Tibial nerve (tissue), 3 donors: ENCODE measurements around the gene KCNJ15.

ENCODE experiments used
- POLR2A ChIP-seq, 2 donors: fragments of 450-650 bp; IDR thresholded peaks; one replicate each; pipeline ENCODE4 v1.6.1; 2017; ENCODE audit warnings: antibody characterized with exemption in 2 of 2, mild to moderate bottlenecking in 2 of 2, moderate library complexity in 2 of 2
- TF ChIP-seq, protein P1 (sequence below), 5 experiments: fragments of 200-600 bp in 3 of 5; fragments of 450-650 bp in 2 of 5; sonication (generic) in 3 of 5; IDR thresholded peaks; one replicate each; pipeline ENCODE4 v1.5.1; 2016 to 2019; ENCODE audit warnings: antibody characterized with exemption in 5 of 5, mild to moderate bottlenecking in 3 of 5, moderate library complexity in 2 of 5

DNA sequence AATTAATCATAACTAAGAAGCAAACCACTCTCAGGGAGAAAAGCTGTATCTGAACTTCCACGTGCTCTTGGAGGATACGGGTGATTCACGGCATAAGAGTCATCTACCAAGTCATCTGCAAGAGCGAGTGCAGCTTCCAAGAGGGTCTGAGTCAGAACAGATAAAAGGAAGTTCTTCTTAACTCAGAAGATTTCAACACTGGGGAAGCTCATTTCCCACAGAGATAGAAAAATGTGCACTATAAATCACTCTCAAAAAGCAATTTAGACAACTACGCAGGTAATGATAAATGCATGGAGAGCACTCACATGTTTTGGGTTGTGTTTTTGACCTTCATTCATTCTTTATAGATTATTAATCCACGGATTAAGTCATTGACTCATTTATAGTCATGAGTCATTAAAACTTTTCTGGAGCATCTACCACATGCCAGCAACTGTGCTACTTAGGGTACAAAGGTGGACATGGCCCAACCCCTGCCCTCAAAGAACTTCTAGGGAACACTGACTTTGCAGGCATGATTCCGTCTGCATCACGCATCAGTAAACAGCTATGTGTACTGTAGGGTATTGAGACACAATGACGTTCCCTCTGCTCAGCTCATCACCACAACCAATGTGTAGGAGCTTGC, 20.8 kb downstream of the KCNJ15 start:
- TF ChIP-seq, protein P1, sequence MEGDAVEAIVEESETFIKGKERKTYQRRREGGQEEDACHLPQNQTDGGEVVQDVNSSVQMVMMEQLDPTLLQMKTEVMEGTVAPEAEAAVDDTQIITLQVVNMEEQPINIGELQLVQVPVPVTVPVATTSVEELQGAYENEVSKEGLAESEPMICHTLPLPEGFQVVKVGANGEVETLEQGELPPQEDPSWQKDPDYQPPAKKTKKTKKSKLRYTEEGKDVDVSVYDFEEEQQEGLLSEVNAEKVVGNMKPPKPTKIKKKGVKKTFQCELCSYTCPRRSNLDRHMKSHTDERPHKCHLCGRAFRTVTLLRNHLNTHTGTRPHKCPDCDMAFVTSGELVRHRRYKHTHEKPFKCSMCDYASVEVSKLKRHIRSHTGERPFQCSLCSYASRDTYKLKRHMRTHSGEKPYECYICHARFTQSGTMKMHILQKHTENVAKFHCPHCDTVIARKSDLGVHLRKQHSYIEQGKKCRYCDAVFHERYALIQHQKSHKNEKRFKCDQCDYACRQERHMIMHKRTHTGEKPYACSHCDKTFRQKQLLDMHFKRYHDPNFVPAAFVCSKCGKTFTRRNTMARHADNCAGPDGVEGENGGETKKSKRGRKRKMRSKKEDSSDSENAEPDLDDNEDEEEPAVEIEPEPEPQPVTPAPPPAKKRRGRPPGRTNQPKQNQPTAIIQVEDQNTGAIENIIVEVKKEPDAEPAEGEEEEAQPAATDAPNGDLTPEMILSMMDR (IDR thresholded peaks at IDR 0.05) = no peak
- no peak for TF ChIP-seq POLR2A (IDR thresholded peaks at IDR 0.05)
